Loucy (cell line): Measurements from ENCODE around the gene LENG8.

Experiments
- H2AFZ ChIP-seq: fragments of 200-600 bp; sonication (generic); 2 replicates; pipeline ENCODE4 v1.6.0; 2016; ENCODE audit warnings: antibody characterized with exemption, mild to moderate bottlenecking, low read length, moderate library complexity
- H3F3A ChIP-seq: fragments of 200-600 bp; 2 replicates; pipeline ENCODE4 v1.6.0; 2016; ENCODE audit warnings: antibody characterized with exemption, low read depth, mild to moderate bottlenecking
- H3K27me3 ChIP-seq: fragments of 200-600 bp; sonication (generic); 2 replicates; pipeline ENCODE4 v1.6.1; 2014; ENCODE audit warnings: low read length, mild to moderate bottlenecking; ENCODE audit not compliant: insufficient read depth, poor library complexity, severe bottlenecking
- H3K36me3 ChIP-seq: fragments of 200-600 bp; sonication (generic); 2 replicates; pipeline ENCODE4 v1.6.1; 2016; ENCODE audit warnings: low read length; ENCODE audit not compliant: insufficient read depth
- H3K4me1 ChIP-seq: fragments of 200-600 bp; sonication (generic); 2 replicates; pipeline ENCODE4 v1.5.1; 2014; ENCODE audit warnings: low read length, mild to moderate bottlenecking; ENCODE audit not compliant: insufficient read depth, poor library complexity, severe bottlenecking
- H3K4me2 ChIP-seq: fragments of 200-600 bp; sonication (generic); 2 replicates; pipeline ENCODE4 v1.6.0; 2014; ENCODE audit warnings: antibody characterized with exemption, low read length, low read depth, mild to moderate bottlenecking; ENCODE audit not compliant: poor library complexity, severe bottlenecking
- H3K4me3 ChIP-seq: fragments of 200-600 bp; sonication (generic); 2 replicates; pipeline ENCODE4 v1.5.1; 2014; ENCODE audit warnings: low read length, mild to moderate bottlenecking, mixed read lengths; ENCODE audit not compliant: poor library complexity, severe bottlenecking
- H3K79me2 ChIP-seq: fragments of 200-600 bp; sonication (generic); 2 replicates; pipeline ENCODE4 v1.6.1; 2014; ENCODE audit warnings: low read length; ENCODE audit not compliant: insufficient read depth
- H3K9ac ChIP-seq: fragments of 200-600 bp; sonication (generic); 2 replicates; pipeline ENCODE4 v1.6.0; 2014; ENCODE audit warnings: mild to moderate bottlenecking, low read depth, low read length, moderate library complexity; ENCODE audit not compliant: poor library complexity, severe bottlenecking
- H3K9me2 ChIP-seq: fragments of 200-600 bp; sonication (generic); replicated peaks from 2 replicates; pipeline ENCODE4 v1.6.1; 2016; ENCODE audit warnings: low read depth, low read length, mixed read lengths
- H3K9me3 ChIP-seq: fragments of 200-600 bp; sonication (generic); 2 replicates; pipeline ENCODE4 v1.6.1; 2014; ENCODE audit warnings: mild to moderate bottlenecking, antibody characterized with exemption, low read length, low read depth; ENCODE audit not compliant: insufficient read depth
- H4K20me1 ChIP-seq: fragments of 200-600 bp; sonication (generic); 2 replicates; pipeline ENCODE4 v1.6.0; 2014; ENCODE audit warnings: antibody characterized with exemption, low read length, mild to moderate bottlenecking; ENCODE audit not compliant: insufficient read depth, poor library complexity, severe bottlenecking
- CTCF ChIP-seq: fragments of 200-600 bp; sonication (generic); conservative IDR thresholded peaks from 2 replicates; pipeline ENCODE4 v1.5.1; 2014; ENCODE audit warnings: mild to moderate bottlenecking, antibody characterized with exemption, low read length
- EZH2phosphoT487 ChIP-seq: fragments of 200-600 bp; IDR thresholded peaks from 2 replicates; pipeline ENCODE4 v1.6.1; 2018; ENCODE audit warnings: antibody characterized with exemption, mild to moderate bottlenecking, moderate library complexity, borderline replicate concordance

The LENG8 gene

DNA sequence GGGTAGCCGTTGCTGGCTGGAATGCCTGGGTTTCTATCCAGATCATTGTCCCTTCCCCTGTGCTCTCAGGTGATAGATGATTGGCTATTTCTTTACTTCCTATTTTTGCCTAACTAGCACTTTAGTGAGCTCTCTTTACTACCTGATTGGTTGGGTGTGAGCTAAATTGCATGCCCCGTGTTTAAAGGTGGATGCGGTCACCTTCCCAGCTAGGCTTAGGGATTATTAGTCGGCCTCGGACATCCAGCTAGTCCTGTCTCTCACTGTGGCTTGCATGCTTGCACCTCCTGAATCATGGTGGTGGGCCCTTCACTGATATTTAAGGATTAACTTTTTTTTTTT, 23.6 kb upstream of the LENG8 start:
- H4K20me1 ChIP-seq: no peaks in the 10 kb centered on the region
- TF ChIP-seq EZH2phosphoT487: no peak
- TF ChIP-seq CTCF: no peak
- H3K9me2 ChIP-seq: no peaks in the 10 kb centered on the region
- H3K9ac ChIP-seq: no peak overlapping the region
- H2AFZ ChIP-seq: no peak overlapping the region
- no peaks in the 10 kb centered on the region for H3K79me2 ChIP-seq
- no peak overlapping the region for H3K4me3 ChIP-seq
- H3K9me3 ChIP-seq: no peaks in the 10 kb centered on the region
- H3K27me3 ChIP-seq: no peaks in the 10 kb centered on the region
- H3K4me1 ChIP-seq: no peaks in the 10 kb centered on the region
- H3K36me3 ChIP-seq: no peaks in the 10 kb centered on the region
- no peak overlapping the region for H3K4me2 ChIP-seq
- no peaks in the 10 kb centered on the region for H3F3A ChIP-seq

DNA sequence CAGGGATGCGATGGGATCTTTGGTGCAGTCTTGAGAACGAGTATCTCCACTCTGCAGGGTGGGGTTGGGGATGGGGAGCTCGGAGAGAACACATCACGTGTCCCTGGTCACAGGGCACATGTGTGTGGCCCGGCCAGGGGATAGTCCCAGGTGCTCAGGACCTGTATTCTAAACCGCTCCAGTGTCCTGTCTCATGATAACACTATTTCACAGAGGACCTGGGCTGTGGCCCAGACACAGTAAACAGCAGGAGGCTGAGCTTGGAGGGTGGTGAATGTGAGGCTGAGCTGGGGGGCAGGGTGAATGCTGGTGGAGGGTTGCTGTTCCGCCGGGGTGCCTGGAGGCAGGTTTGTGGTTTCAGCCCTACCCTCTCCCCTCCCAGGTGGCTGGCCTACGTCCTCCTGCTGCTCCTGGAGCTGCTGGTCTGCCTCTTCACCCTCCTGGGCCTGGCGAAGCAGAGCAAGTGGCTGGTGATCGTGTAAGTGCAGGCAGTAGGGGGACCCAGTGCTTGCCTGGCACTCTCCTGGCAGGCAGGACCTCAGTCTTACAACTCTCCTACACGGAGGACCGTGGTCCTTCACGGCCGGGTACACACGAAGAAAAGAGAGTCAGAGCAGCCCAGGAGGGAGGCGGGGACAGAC, 22.6 kb upstream of the LENG8 start:
- H3K9ac ChIP-seq: no peak overlapping the region
- H3K9me3 ChIP-seq: no peaks in the 10 kb centered on the region
- H3K4me1 ChIP-seq: no peaks in the 10 kb centered on the region
- H3F3A ChIP-seq: no peaks in the 10 kb centered on the region
- H3K4me2 ChIP-seq: no peak overlapping the region
- H3K4me3 ChIP-seq: no peak overlapping the region
- no peaks in the 10 kb centered on the region for H4K20me1 ChIP-seq
- no peaks in the 10 kb centered on the region for H3K79me2 ChIP-seq
- no peaks in the 10 kb centered on the region for H3K9me2 ChIP-seq
- H2AFZ ChIP-seq: no peak overlapping the region
- TF ChIP-seq EZH2phosphoT487 (no peak), CTCF (no peak)
- H3K27me3 ChIP-seq: no peaks in the 10 kb centered on the region
- H3K36me3 ChIP-seq: no peaks in the 10 kb centered on the region

- TF ChIP-seq EZH2phosphoT487 (no peak), CTCF (no peak)
- Histone ChIP-seq H3K4me1 (no peaks in the 10 kb centered on the region), H3K9ac (no peak overlapping the region), H3K4me2 (no peak overlapping the region), H3K9me3 (no peaks in the 10 kb centered on the region), H3F3A (no peaks in the 10 kb centered on the region), H2AFZ (no peak overlapping the region), H4K20me1 (no peaks in the 10 kb centered on the region), H3K9me2 (no peaks in the 10 kb centered on the region), H3K27me3 (no peaks in the 10 kb centered on the region), H3K36me3 (no peaks in the 10 kb centered on the region), H3K4me3 (no peak overlapping the region), H3K79me2 (no peaks in the 10 kb centered on the region)
Measured at GRCh38 chr19:54427586-54427985, 21.4 kb upstream of the LENG8 start.
